Right lobe of liver (tissue), 4 donors: ENCODE results near the gene PLEKHA5.

Source experiments
- POLR2A ChIP-seq: fragments of 450-650 bp; IDR thresholded peaks from one replicate; pipeline ENCODE4 v1.6.1; 2017; ENCODE audit warnings: antibody characterized with exemption, mild to moderate bottlenecking
- TF ChIP-seq, protein P1 (sequence below), 4 donors: fragments of 200-600 bp in 3 of 4; fragments of 450-650 bp in 1 of 4; IDR thresholded peaks; one replicate each; pipeline versions ENCODE4 v1.5.1 to v1.8.0; 2016 to 2022; ENCODE audit warnings: antibody characterized with exemption in 4 of 4, mild to moderate bottlenecking in 2 of 4
- donor health status: DM: no; HTN: no; CAD: no.
- donor health status: DM: no; HTN: no; CAD: no.
- donor health status: DM: no; HTN: yes; CAD: no.

DNA sequence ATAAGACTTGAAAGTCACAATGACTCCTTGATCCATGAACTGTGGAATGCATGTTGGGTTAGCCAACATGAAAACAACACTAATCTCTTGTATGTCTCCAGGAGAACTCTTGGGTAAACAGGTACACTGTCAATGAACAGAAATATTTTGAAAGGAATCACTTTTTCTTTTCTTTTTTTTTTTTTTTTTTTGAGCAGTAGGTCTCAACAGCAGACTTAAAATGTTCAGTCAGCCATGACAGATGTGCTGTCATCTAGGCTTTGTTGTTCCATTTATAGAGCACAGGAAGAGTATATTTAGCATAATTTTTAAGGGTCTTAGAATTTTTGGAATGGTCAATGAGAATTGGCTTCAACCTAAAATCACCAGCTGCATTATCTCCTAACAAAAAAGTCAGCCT, 2.3 kb upstream of the PLEKHA5 start:
- TF ChIP-seq, protein P1, sequence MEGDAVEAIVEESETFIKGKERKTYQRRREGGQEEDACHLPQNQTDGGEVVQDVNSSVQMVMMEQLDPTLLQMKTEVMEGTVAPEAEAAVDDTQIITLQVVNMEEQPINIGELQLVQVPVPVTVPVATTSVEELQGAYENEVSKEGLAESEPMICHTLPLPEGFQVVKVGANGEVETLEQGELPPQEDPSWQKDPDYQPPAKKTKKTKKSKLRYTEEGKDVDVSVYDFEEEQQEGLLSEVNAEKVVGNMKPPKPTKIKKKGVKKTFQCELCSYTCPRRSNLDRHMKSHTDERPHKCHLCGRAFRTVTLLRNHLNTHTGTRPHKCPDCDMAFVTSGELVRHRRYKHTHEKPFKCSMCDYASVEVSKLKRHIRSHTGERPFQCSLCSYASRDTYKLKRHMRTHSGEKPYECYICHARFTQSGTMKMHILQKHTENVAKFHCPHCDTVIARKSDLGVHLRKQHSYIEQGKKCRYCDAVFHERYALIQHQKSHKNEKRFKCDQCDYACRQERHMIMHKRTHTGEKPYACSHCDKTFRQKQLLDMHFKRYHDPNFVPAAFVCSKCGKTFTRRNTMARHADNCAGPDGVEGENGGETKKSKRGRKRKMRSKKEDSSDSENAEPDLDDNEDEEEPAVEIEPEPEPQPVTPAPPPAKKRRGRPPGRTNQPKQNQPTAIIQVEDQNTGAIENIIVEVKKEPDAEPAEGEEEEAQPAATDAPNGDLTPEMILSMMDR (IDR thresholded peaks at IDR 0.05): no peak
- TF ChIP-seq POLR2A: no peak
